GM18858 (cell line): ENCODE data around the gene RPP14.
"Not testable (repeated sequence)": the region's sequence is repeated elsewhere in the genome, so short reads cannot be mapped to it uniquely, and the experiment has no call there.

Experiments used
- ATAC-seq: cut with Tn5 transposase; IDR thresholded peaks from one replicate; pipeline ENCODE4 v1.9.1; 2021; ENCODE audit not compliant: unreplicated experiment

RPP14 gene

DNA sequence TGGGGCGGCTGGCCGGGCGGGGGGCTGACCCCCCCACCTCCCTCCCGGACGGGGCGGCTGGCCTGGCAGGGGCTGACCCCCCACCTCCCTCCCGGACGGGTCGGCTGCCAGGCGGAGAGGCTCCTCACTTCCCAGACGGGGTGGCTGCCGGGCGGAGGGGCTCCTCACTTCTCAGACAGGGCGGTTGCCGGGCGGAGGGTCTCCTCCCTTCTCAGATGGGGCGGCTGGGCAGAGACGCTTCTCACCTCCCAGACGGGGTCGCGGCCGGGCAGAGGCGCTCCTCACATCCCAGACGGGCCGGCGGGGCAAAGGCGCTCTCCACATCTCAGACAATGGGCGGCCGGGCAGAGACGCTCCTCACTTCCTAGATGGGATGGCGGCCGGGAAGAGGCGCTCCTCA lies 15.6 kb upstream of the RPP14 start:
- ATAC-seq, result not testable (repeated sequence)

DNA sequence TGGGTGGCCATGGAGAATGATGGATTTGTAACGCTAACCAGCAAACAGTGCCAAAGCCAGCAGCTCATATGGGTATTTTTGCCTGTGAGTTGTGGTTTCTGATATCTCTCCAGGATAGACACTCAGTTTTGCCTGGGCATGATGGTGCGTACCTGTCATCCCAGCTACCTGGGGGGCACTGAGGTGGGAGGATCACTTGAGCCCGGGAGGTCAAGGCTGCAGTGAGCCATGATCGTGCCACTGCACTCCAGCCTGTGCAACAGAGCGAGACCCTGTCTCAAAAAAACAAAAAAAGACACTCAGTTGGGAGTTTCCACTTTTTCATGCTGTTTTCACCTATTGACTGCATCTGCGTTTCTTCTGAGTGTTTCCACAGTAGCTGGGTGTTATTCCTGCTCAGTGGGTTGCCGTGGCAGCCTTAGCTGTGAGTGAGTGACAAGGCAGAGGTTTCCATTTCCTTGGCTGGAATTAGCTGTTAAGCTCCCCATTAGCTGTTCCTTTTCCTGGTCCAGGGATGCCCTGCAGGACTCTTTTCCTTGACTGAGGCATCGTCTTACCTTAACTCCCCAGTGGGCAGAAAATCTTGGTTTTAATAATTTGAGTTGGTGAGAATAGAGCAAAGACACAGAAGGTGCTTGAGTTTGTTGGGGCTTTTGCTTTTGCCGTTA lies 14.2 kb upstream of the RPP14 start:
- ATAC-seq, result no peak

DNA sequence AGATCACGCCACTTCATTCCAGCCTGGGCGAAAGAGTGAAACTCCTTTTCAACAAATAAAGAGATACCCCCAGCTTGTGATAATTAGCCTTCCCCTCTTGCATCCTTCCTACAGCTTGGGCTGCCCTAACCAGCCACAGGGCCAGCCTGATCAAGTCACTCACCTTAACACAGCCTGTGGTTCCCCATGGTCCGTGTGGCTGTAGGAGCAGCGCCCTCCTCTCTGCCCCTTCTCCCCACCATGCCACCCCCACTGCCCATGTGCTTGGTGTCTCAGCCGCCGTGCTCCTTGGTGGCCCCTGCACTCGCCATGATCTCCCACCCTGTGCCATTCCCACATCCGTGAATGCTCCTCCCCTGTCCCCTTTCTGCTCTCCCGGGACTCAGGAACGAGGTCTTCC lies 13.2 kb upstream of the RPP14 start:
- ATAC-seq, result no peak

DNA sequence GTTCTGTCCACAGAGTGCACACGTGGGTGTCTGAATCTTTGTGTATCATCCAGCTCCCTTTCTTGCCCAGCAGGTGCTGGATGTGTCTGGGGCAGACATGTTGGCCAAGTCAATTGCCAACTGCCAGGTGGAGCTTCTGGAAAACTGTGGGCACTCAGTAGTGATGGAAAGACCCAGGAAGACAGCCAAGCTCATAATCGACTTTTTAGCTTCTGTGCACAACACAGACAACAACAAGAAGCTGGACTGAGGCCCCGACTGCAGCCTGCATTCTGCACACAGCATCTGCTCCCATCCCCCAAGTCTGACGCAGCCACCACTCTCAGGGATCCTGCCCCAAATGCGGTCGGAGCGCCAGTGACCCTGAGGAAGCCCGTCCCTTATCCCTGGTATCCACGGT lies 12.5 kb upstream of the RPP14 start:
- ATAC-seq, result no peak

DNA sequence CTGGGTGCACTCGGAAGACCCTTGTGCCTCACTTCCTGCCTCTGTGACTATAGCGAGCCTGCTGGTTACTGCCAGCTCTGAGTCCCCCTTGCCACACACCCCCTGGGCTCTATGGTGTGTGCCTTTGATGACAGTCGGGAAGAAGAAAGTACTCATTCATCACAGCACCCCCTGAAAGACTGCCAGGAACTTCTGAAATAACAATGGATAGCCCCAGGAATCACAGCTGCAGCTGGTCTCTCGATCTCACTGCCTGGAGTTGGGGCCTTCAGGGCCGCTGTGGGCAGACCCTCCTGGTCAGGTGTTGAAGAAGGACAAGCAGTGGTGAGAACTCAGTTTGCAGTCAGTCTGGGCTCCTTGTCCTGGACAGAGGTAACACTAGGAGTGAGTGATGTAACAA lies 9.8 kb upstream of the RPP14 start:
- no peak for ATAC-seq

DNA sequence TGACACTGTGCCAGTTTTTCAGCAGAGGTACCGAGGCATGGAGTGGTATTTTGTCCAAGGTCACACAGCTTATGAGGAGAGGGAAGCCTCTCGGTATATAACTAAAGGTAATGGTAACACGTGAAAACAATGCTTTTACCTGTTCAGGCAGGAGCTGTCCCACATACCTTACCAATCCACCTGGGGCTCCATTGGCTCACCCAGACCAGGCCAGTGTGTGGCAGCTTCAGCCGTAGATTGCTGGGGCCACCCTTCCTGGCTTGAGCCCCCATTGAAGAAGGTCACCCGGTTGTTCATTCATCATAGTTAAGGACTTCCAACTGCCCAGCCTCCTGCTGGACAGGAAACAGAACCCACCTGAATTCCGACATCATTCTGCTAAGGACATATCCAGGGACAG lies 9.2 kb upstream of the RPP14 start:
- ATAC-seq, result no peak

DNA sequence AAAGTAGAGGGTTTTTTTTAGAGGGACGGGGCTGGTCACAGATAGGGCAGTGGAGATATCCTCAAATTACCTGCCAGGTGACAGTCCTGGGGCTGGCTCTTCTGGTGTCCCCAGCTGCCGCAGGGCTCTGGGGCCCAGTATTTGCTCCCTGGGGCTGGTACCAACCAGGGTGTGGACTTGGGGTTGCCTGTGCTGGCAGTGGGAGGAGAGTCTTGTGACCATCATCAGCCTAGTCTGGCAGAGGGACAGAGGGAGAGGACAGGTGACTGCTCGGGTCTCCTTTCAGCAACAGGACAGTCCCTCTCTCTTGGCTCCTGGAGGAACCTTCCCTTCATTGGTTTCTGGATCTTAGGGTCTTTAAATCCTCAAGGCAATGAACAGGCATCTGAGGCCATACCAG lies 7.9 kb upstream of the RPP14 start:
- no peak for ATAC-seq

DNA sequence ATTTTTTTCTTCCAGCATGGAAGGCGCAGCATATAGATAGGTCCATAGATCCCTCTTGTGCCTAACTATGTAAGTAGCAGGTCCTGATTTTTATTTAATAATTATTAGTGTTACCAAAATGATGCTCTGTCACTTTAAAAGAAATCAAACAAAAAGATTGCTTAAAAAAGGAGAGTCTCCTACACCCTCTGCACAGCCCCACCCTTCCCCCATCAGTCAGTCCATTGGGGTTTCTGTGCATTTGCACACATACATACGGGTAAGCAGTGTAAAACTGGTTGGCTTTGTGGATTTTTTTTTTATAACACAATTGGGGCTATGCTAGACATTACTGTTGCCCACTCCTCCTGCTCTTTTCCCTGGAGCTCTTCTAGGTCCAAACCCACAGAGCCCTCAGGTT lies 7.0 kb upstream of the RPP14 start:
- ATAC-seq, result no peak

DNA sequence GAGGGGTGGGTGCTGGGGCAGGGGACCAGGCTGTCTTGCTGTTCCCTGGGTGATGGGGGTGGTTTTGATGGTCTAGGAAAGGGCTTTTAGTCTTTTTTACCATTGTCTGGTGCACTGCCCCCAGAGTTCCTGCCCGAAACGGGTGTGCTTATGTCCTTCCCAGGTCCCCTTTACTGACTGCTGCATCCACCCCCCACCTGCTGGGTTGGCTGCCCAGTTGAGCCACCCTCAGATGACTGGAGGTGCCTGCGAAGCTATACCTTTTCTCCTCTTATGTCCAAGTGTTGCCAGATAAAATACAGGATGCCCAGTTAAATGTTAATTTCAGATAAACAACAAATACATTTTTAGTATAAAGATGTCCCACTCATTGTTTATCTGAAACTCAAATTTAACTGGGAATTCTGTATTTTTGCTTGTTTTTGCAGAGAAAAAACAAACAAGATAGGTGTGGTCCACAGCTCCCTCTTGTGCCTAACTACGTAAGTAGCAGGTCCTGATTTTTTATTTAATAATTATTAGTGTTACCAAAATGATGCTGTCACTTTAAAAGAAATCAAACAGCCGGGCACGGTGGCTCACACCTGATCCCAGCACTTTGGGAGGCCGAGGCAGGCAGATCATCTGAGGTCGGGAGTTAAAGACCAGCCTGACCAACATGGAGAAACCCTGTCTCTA lies 6.1 kb upstream of the RPP14 start:
- no peak for ATAC-seq

DNA sequence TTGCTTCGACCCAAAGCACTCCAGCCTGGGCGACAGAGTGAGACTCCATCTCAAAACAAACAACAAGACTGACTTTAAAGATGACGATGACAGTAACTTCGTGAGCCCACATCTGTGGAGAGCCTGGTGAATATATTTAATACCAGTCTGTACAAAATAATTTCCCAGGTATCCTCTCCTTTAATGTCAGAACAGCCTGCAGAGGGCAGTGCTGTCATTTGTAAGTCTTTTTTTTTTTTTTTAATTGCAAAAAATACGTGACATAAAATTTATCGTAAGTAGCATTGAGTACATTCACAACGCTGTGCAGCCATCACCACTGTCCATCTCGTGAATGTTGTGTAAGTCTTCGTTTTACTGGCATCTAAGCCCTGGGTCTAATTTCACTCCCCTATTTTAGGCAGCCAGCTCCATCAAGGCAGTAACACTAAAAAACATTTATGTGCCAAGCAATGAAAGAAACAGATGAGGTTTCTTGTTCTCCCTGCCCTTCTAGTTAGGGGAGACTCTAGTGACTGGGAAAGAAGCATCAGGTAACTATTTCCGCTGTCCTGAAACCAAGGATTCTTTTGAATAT lies 1.7 kb downstream of the RPP14 start:
- no peak for ATAC-seq

DNA sequence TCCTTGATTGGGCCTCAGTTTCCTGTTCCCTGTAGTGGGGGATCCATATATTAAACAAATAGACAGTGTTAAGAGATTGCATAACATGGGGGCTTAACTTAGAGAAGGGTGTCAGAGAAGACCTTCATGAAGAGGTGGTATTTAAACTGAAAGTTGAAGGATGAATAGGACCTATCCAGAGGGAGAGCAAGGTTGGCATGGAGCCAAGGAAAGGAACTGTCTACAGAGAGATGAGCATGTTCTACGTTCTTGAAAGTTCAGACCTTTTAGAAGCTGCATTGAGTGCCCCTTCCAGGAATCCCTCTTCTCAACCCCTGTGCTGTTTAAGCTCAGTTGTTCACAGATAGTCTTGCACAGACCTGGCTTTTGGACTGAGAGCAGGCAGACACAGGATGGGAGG lies 2.7 kb downstream of the RPP14 start:
- no peak for ATAC-seq

DNA sequence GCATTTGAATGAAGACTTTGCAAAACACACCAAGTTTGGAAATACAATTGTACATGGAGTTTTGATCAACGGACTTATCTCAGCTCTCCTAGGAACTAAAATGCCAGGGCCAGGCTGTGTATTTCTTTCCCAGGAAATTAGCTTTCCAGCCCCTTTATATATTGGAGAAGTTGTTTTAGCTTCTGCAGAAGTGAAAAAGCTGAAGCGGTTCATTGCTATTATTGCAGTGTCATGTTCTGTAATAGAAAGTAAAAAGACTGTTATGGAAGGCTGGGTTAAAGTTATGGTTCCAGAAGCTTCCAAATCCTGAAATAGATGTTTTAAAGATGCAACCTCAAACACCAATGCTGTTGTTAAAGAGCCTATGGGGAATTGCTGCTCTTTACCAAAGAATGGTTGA lies 11.8 kb downstream of the RPP14 start:
- no peak for ATAC-seq

DNA sequence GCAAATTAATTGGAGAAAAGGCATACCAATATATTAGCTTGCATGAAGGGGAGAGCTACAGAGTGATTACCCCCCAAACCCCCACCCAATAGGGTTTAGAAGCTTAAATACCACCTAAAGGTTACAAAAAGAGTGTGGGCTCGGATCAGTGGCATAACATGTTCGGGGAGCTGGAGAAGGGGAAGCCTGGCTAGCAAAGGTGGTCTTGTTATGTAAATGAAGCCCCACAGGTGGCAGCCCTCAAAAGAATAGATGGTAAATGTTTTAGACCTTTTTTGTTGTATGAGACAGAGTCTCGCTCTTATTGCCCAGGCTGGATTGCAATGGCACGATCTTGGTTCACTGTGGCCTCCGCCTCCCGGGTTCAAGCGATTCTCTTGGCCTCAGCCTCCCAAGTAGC lies 15.7 kb downstream of the RPP14 start:
- no peak for ATAC-seq

DNA sequence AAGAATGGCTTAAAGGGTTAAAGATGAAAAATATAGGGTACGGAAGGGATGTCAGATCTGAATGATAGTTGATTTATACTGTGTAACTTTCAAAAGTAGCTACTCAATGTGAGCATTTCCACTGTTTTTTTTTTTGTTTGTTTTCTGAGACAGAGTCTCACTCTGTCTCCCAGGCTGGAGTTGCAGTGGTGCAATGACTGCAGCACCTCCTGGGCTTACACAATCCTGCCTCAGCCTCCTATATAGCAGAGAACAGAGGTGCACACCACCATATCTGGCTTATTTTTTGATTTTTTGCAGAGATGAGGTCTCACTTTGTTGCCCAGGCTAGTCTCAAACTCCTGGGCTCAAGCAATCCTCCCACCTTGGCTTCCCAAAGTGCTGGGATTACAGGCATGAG lies 16.7 kb downstream of the RPP14 start:
- ATAC-seq, result no peak

DNA sequence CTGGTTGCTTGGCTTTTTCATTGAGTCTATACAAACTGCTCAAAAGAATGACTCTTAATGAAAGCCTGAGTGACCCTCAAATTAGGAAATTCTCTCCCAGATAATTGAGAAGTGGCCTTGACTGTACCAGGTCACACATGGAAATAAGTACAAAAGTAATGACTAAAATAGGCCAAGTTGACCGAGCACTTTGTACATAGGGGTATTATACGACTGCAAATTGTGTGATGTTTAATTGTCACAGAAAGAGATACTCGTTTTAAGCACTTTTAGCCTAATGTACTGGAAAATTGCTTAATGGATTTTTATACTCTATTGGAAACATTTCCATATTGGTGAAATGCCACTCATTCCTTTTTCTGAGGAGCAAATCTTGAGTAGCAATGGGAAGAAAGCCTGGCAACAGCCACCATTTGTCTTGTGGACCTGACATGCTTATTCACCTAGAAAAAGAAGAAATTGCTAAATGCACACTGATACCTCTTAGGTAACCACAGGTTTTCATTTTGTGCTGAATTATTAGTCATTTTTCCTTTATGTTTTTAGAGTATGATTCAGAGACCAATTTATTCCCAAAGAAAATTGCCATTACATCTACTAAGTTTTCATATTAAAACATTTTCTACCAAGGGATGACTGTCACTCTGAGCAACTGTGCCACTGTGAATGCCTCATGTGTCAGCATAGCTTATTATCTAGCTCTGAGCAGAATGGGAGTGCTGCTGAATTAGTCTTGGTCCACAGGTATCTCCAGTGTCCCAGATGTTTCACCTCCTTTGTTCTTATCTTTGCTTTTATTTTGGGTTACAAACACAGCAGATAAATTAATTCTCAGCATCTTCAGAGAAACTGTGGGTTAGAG lies 17.7 kb downstream of the RPP14 start:
- no peak for ATAC-seq

DNA sequence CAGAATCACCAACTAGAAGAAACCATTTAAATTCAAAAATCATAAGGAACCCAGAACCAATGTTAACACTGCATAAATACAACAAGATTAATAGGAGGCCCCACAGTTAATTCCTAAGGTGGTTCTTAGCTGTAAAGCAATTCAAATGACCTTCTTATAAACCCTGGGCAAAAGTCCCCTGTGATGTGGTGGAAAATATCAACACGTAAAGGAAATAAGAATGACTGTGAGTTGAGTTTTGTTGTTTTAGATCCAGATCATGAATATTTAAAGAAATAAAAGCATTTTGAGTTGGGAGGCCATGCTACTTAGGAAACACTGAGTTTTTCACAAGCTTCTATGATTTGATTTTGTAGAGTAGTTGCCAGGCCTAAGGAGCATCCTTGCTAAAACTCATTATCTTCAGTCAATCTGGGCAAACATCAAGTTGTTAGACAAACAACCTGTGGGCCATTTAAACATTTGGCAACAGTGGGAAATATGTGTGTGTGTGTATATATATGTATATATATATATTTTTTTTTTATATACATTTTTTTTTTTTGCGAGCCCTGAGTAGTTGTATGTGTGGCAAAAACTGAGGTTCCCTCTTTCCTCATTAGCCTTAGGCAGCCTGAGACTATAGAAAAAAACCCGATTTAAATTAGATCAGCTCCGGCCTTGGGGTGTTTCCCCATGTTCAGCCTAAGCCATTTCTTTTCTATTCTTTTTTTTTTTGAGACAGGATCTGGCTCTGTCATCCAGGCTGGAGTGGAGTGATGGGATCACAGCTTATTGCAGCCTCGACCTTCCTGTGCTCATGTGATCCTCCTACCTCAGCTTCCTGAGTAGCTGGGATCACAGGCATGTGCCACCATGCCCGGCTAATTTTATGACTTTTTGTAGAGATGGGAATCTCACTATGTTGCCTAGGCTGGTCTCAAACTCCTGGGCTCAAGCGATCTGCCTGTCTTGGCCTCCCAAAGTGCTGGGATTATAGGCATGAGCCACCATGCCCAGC lies 18.6 kb downstream of the RPP14 start:
- ATAC-seq, result no peak

DNA sequence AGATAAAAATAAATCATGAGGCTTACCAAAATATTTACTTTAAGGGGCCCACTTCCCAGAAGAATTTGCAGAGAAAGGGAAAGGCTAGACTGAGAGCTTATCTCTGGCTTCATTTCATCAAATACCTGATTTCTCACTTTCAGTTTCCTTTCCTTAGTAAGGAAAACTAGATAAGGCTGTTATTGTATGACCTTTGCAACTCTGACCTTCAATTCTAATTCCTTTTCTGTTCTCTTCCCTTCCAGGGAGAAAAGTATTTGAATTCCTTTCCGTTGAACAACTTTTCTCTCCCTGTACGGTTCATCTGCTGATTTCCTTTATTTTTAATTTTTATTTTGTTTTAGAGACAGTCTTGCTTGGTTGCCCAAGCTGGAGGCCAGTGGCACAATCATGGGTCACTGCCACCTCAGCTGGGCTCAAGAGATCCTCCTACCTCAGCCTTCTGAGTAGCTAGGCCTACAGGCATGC lies 19.5 kb downstream of the RPP14 start:
- ATAC-seq, result no peak

DNA sequence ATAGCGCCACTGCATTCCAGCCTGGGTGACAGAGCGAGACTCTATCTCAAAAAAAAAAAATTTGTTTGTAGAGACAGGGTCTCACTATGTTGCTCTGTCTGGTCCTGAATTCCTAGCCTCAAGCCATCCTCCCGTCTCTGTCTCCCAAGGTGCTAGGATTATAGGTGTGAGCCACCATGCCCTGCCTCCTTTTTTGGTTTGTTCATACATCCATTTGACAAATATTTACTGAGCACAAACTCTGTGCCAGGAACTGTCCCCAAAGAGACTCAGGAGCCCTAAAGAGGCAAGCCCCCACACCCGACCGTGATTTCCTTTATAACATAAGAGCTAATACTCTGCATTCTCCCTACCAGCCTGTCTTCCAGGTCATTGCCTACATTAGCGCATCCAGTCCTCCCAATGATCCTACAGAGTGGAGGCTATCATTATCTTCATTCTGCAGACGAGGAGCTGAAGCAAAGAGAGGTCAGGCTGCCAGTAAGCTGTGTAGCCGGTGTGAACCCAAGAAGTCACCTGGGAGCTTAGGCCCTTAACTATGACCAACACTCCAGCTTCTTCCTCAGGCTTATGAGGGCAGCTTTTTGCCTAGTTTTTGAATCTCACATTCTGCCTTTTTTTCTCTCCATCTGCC lies 20.3 kb downstream of the RPP14 start:
- no peak for ATAC-seq

DNA sequence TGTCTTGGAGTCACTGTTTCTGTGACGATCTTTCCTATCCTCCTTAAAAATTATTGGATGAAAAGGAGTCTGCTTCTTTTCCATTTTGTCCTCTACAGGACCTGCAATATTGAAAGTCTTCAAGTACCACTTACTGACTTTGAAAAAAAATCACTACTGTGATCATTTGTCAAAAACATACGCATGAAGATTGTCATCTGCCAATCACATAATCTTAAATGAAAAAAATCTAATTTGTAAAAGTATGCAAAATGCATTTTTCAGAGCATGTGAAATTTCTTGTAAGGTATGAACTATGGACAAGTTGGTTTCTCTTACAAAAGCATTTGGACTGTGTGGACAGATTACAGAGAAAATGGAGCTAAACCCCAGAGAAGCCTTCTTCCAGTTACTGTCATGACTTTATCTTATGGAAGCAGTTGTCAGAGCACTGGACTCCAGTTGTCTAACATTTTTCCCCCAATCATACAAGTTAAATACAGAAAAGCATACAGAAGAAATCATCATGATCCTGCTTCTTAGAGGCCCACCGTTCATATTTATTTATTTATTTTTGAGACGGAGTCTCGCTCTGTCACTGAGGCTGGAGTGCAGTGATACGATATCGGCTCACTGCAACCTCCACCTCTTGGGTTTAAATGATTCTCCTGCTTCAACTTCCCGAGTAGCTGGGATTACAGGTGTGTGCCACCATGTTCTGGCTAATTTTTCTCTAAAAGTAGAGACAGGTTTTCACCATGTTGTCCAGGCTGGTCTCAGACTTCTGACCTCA lies 23.3 kb downstream of the RPP14 start:
- ATAC-seq, result no peak
